ENCODE data around the gene TSPAN5.

TSPAN5 gene

DNA sequence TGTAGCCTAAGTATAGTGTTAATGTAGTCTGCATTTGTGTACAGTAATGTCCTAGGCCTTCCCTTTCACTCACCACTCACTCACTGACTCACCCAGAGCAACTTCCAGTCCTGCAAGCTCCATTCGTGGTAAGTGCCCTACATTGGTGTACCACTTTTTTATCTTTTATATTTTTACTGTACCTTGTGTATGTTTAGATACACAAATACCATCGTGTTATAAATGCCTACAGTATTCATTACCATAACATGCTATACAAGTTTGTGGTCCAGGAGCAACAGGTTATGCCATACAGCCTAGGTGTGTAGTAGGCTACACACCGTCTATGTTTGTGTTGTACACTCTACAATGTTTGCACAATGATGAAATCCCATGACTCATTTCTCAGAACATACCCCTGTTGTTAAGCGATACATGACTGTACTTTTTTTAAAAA is 15.4 kb downstream of the TSPAN5 start:
- DNase-seq = no peak

DNA sequence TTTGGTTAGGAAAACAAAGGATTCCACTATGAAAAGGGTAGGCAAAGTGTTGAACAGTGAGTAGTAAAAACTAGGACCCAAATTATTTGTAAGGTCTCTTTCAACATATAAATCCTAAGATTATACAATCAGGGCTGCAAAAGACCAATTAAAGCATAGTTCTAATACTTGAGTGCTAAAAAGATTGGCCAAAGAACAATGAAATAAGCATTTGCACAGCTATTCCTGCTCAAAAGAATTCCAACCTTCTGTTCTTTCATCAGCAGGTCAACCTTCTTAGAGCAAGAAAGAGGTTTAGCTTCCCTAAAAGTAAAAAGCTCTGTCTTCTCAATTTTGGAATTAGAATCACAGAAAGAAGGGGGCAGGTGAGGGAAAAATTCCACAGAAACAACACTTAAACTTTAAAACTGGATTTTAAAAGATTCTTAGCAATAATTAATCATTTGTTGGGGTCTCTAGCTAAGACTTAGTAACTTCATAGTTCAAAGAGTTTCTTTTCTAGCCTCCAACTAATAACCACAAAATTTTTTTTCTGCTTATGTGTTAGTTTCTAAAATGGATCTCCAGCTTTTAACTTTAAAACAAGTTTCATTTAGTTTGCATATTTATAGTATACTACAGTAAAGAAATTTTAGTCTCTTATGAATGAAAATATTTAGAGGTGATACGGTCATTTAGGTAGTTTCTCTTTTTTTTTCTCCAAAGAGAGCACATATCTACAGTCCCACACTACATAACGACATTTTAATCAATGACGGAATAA is 16.3 kb downstream of the TSPAN5 start:
- DNase-seq = no peak

DNA sequence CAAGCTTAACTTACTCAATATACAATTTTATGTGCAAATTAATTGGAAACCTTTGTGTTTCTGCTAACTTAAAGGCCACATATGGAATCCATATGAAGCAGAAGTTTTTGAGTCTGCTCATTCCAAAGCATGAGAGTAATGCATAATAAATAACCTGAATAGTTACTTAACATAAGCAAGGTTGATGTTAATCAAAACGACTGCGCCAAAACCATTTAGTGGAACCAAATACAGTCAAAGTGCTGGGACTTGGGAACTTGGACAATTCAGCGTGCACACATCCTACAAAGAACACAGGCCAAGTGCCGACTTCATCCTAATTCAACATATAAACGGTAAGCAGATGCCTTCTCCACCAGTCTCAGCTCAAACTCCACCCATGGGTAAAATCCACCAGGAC is 17.0 kb downstream of the TSPAN5 start:
- DNase-seq = no peak

DNA sequence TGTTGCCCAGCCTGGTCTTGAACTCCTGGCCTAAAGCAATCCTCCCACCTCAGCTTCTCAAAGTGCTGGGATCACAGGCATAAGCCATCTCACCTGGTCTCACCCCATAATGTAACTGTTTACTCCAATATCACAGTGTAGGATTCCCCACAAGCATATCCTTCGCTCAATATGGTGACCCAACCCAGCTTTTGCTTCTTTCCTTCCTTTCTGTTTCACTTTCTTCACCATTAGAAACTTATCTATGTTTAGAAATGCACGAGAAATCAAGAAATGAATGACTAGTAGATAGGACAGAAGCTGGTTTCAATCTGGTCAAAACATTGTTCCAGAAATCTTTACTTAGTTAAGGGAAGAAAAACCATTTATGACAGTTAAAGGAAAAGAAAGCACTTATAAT is 18.9 kb downstream of the TSPAN5 start:
- no peak for DNase-seq

DNA sequence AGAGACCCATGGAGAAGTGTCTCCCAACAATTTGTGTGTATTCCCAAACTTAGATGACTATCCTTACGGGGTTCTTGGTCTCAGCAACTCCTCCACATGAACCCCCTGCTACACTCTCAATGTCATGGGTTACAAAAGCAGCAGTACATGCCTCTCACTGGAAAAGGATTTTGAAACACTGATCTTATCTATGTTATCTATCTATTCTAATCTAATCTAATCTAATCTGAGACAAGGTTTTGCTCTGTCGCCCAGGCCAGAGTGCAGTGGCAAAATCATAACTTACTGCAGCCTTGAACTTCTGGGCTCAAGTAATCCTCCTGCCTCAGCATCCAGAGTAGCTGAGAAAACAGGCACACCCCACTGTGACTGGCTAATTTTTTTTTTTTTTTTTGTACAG is 19.3 kb downstream of the TSPAN5 start:
- DNase-seq = no peak

DNA sequence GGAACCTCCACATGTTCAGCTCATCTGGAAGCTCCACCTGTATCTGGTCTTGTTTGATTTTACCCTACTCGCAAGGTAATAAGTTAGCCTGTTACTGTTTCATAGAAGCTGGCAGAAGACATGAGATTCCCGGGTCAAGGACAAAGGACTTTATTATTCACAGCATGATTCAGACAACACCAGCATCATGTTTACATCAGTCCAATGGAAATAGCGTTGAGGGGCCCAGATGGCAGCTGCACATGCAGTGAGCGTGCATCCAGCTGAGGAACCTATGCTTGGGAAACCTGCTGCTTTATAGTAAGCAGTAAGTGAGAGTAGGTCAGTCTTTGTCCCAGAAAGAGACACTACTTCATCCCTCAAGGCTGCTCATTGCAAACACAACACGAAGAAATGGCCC is 19.8 kb downstream of the TSPAN5 start:
- no peak for DNase-seq

DNA sequence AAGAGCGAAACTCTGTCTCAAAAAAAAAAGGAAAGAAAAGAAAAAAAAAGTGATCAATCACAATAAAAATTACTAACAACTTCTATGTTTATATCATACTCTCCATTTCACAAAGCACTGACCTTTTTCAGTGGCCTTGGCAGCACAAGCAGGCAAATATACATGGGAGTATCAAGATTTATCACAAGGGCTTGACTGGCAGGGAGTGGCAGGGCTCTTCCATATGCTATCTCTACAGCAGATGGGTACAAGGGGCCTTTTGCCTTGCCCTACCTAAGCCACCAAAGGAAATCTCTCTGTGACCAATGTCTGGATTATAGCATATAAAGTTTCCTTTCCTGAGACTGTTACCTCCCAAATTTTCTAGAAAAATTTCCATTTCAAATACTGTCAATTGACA is 24.4 kb downstream of the TSPAN5 start:
- no peak for DNase-seq

DNA sequence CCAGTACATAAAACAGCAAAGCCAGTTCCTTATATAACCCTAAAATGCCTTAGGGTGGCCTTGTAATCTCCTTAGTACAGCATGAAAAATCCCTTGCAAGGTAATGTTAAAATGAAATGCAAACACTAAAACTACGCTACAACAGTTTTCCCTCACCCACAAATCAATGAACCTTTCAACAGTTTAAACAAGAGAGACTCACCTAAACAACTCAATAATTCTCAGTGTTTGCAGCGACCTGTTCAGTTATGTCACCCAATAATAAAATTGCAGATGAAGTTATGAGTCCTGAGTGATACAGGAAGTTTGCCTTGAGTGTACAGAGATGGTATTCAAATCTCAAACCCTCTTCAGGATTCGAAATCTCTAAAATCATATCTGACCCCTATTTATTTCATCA is 25.3 kb downstream of the TSPAN5 start:
- no peak for DNase-seq

DNA sequence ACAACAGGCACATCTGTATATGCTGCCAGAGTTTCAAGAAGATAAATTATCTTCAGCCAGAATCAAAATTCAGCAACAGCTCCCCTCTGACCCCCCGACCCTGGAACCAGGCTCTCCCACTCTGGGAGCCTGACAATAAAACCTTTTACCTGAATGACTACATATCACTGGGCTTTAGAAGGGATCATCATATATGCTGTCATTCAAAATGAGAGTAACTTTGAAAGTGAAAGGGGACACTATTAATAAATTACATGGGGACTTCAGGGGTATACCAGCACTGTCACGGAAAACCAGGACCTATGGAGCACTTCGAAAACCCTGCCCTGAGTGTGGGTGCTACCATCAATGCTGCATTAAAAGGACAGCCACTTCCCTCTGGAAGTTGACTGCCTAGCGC is 26.2 kb downstream of the TSPAN5 start:
- no peak for DNase-seq

DNA sequence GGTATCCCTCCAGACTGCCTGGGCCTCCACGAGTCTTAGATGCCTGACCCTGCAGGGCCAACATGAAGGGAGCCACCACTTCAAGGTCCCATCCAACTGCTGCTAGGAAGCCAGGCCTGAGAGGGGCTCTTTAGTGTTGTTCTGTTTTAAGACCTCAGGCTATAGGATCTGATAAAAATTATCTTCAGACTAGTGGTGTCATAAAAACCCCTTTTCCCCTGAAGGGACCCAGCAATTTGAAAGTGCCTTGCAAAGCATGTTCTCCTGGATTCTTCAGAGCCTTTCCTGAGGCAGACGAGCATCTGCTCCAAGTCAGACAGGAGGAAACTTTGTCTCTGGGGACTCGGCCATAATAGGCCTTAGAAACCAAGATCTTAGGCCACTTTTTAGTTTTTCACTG is 26.9 kb downstream of the TSPAN5 start:
- DNase-seq = no peak

DNA sequence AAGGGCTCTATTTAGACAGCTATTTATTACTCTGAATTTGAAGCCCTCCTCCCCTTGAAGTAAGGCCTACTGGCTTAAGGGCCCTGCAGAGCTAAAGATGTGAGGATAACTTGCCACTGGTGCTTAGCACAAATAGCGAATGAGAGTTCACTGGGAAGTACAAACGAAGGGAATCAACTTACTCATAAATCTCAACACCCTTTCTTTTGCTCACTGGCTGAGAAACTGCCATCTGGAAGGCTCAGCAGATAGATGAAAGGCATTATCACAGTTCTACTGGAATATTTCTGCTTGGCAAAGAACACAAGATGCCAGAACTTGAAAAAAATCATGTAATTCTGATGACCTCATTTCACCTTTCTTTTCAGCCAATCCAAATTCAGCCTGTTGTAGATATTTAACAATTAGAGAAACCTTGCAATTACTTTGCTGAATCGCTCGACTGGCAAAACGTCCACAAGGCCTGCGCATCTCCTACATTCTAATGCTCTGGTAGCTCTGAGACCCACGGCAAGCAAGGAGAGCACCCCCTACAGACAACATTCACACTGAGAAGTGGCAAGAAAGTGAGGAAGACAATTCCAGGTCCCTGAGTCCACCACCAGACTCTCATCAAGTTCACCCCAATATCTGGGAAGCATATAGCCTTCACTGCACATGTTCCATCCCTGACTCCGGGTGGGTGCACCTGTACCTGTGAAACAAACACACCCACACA is 27.5 kb downstream of the TSPAN5 start:
- no peak for DNase-seq

DNA sequence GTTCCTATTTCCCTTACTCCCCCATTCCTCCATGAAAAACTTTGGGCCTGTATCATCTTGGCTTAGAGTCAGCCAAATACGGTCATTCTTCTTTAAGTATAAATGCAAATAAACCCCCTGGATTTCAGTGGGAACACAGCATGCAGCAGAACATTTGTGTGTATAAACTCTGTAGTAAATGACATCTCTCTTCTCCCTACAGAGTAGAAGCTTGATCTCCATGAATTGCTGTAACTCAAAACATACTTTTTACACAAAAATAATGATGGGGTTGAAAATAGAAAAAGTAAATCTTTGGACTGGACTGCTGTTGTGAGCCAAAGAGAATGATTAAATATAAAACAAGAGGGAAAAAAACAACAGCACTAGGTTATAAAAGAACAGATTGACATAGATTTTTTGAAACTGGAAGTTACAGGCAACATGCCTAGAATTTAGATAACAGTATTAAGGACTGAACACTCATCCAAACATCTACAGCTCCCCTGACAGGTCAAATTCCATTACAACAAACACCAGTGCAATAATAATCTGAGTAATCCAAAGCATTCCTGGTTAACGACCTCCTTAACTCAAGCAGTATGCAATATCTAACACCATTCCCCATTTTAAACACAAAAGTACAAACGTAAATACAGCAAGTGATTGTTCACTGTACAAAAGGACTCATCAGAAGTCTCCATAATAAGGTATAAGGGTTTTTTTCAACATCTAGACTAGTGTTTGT is 30.7 kb downstream of the TSPAN5 start:
- DNase-seq = no peak

DNA sequence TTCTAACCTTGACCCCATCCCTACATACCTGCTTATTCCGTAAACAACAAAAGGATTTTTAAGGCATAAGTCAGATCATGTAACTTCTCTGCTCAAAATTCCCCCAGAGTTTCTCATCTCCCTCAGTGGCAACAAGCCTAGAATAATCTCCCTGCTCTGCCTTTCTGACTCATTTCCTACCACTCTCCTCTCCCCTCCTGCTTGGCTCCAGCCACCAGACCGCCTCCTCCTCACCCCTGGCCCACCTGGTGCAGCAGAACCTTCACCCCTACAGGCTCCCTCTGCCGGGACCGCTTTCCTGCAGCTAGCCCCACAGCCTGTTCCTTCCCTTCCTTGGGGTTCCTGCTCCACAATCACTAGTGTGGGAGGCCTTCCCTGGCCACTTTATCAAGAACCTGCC is 32.1 kb downstream of the TSPAN5 start:
- DNase-seq = no peak

DNA sequence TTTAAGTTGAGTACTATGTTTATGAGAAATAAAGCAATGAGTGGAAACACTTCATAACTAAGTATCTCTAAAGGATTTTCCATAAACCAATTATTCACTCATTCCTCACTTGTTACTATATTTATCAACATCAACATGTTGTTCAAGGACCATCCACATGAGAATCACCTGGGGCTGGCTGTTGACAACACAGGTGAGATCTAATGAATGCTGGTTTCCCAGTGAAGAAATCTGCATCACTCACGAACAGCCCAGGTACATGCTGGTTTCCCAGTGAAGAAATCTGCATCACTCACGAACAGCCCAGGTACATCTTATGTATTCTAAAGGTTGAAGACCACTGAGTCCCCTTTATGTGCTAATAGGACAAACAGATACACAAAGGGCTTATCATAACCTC is 32.5 kb downstream of the TSPAN5 start:
- no peak for DNase-seq

DNA sequence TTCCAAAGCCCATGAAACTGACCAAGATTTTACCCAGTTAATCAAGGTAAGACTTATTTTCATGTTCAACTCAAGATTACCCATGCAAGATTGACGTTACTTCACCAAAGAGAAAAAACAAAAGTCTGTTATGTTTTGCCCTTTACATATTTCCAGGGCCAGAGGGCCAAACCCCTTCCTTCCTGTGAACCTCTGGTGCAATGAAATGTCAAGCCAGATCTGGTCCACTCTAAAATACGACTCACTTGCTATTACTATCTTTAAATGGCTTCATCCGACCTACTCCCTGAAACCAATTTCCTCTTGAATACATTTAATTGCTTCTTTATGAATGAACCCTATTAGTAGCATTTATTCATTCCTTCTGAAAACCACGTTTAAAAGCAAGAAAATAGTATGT is 33.0 kb downstream of the TSPAN5 start:
- DNase-seq = no peak

DNA sequence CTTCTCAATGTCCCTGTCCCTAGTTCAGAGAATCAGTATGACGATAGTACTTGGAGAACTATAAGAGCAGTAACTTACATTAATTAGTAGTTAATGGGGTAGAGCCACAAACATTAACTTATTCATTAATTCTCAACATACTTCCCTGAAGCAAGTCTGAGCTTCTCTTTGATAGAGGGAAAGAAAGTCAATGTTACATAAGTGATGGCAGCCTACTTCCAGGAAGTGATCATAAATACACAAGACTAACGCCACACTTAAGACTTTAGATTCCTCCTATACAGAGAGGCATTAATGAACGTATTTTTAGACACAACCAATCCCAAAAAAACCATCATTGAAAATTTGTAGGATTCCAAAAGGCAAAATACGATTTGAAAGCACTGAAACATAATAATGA is 33.8 kb downstream of the TSPAN5 start:
- no peak for DNase-seq

DNA sequence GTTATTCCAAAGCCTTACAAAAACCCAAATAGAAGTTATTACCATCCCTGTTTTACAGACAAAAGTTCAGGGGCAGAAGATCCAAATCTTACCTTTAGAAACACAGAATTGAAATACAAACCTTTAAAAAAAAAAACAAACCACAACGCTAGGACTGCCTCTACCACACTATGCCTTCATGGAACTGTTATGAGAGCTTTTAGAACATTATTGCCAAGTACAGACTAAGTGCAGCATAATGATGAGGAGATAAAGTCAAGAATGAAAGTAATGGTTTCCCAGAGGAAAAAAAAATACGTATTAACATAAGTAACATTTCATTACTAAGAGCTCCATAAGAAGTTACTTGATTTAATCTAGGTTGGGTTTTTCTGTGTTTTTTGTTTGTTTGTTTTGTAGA is 34.3 kb downstream of the TSPAN5 start:
- no peak for DNase-seq

DNA sequence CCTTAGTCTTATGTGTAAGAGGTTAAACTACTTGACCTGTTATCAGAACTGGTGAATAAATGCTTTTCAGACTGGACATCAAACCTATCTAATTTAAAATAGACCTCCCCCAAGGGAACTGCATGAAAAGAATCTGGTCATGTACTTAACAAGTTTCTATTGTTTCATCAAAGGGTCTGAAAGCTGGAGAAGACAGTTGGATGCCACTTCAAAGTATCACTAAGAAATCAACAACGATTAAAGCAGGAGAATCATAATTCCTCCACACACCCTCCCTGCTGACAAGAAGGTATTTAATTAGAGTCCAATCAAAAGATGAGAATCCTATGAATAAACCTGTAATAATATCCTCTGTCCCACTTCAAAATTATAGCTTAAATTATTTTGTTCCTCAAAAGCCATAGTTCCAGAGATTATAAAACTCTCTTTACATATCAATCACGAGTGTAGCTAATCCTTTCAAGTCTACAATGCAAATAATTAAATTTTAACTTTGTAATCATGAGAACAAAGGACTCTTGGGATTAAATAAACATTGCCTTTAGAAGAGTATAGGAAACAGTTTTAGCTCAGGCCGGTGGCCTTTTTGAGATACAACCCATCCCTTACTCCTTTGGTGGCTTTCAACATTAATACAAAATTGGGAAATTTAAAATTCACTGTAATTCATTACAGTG is 35.1 kb downstream of the TSPAN5 start:
- no peak for DNase-seq

DNA sequence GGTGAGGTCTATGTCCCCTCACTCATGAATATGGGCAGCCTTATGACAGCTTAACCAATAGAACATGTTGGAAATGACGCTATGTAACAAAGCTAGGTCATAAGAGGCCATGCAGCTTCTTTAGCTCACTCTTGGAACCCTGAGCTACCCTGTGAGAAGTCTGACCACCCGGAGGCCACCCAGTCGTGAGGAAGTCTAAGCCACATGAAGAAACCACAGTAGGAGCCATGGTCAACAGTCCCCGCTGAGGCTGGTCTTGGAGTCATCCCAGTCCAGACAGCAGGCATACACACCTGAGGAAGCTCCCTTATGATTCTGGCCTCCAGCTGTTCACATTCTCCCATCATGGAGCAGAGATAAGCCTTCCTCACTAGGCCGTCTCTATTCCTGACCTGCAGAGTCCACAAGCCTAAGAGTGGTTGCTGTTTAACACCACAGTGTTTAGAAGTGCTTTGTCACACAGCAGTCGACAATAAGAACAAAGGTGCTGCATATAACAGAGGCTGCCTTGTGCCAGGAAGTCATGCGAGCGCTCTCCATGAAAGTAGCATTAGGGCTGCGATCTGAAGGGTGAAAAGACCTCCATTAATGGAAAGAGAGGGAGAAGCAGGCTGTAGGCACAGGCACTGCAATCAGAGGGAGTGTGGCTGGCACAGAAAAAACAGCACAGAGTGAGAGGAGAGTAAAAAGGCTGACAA is 38.2 kb downstream of the TSPAN5 start:
- DNase-seq = no peak

DNA sequence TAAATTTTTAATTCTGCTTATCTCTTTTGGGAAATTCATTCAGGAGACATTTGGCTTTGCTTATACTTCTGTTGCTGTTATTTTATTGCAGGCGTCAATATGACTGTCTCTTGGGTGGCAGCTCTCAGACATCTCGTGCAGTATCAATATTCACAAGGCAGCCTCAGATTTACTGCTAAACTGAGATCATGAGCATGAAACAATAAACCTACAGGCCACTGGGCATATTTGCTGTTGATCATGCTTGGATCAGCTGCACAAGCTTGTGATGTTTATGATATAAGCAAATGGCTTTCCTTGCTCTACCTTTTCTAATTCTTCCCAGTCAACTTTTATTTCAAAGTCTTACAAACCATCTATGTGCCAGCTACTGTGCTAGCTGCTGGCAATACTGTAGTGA is 39.2 kb downstream of the TSPAN5 start:
- no peak for DNase-seq

DNA sequence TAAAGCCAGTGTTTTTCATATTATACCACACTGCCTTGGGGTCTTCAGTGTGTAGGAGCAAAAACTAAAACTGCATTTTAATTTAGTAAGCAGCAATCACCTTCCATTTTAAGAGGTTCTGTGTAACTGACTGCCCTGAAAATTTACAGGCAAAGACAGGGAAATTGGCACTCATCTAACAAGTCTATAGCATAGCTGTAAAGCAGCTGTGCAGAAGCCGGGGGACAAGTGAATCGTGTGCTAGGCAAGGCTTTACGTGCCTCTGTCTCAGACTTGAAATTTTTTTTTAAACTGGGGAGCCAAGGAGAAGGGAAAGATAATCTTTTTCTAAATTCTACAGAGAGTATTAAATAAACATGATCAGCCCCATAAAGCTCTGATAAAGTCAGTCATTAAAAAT is 39.7 kb downstream of the TSPAN5 start:
- DNase-seq = no peak

DNA sequence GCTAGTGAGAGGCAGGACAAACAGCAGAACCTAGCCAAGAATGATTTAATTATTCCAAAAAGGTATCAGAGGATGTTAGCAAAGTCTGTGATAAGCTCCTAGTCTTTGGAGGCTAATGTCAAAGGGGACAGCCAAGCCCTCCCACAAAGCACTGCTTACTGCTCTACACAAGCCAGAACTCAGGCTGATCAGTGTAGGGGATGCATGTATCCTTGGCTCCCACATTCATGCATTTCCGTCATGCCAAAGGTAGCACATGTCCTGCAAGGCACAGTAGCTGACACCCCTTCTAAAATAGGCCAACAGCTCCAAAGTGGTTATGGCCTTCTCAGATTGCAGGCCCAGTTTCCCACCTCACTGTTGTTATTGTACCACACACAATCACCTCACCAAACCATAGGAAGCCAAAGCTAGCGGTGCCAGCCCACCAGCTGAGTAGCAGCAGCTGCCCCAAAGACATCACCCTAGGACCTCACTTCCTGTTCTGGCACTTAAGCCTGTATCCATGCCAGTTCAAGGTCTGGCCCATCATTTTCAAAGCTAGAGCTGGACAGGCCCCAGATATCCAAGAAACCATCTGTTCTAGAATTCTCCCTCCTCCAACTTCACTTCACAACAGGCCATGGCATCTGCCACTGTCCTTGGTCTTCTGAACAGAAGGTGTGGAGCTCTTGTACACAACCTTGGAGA is 40.9 kb downstream of the TSPAN5 start:
- DNase-seq = no peak
